K562 (cell line): ENCODE measurements around the gene NEK2. TPM values are rescaled to one million over a fixed set of nuclear protein-coding genes. Genes with fewer than 3 reads are reported as not detected.

Experiments
- AFF1 ChIP-seq, 2 experiments: fragments of 450-650 bp; IDR thresholded peaks; 2 replicates each; pipeline ENCODE4 v1.6.1; 2018; ENCODE audit warnings: mild to moderate bottlenecking in 2 of 2, low read depth in 1 of 2; ENCODE audit not compliant: partially characterized antibody in 2 of 2
- ATF4 ChIP-seq: fragments of 450-650 bp; formaldehyde crosslinking; IDR thresholded peaks from 2 replicates; pipeline ENCODE4 v1.4.0; 2022; ENCODE audit warnings: mild to moderate bottlenecking, moderate library complexity
- CBX1 ChIP-seq: sonication (generic); IDR thresholded peaks from 2 replicates; pipeline ENCODE4 v1.6.1; 2016; ENCODE audit warnings: antibody characterized with exemption, low read depth, mild to moderate bottlenecking
- FOXA1 ChIP-seq: fragments of 450-650 bp; IDR thresholded peaks from 2 replicates; pipeline ENCODE4 v1.6.1; 2016; ENCODE audit warnings: mild to moderate bottlenecking, borderline replicate concordance
- IRF9 ChIP-seq: fragments of 450-650 bp; IDR thresholded peaks from 2 replicates; pipeline ENCODE4 v1.6.1; 2016; ENCODE audit warnings: missing biosample characterization, missing genetic modification characterization
- KLF16 ChIP-seq: IDR thresholded peaks from 2 replicates; pipeline ENCODE4 v1.6.1; 2016; ENCODE audit warnings: antibody characterized with exemption
- LCOR ChIP-seq: sonication (generic); formaldehyde crosslinking; IDR thresholded peaks from 2 replicates; pipeline ENCODE4 v1.8.0; 2022; ENCODE audit warnings: mild to moderate bottlenecking, missing genetic modification reagents
- MCM7 ChIP-seq, 2 experiments: fragments of 450-650 bp; IDR thresholded peaks; 2 replicates each; pipeline ENCODE4 v1.6.1; 2016 to 2018
- MYC ChIP-seq, 2 experiments: fragments of 250-450 bp in 1 of 2; sonication (Bioruptor Pico) in 1 of 2; IDR thresholded peaks; 2 replicates each; pipeline versions ENCODE4 v1.5.1 to v1.6.1; 2012 to 2021; ENCODE audit warnings: low read depth in 2 of 2, borderline replicate concordance in 1 of 2, improper control_type of control experiment in 1 of 2, low read length in 1 of 2, mild to moderate bottlenecking in 1 of 2, moderate library complexity in 1 of 2
- RBBP5 ChIP-seq: fragments of 200-600 bp; sonication (generic); IDR thresholded peaks from 2 replicates; pipeline ENCODE4 v1.6.1; 2012; ENCODE audit warnings: borderline replicate concordance, mild to moderate bottlenecking, low read length, control low read depth, inconsistent platforms; ENCODE audit not compliant: insufficient read depth, poor library complexity, severe bottlenecking
- RFX1 ChIP-seq: fragments of 450-650 bp; IDR thresholded peaks from 2 replicates; pipeline ENCODE4 v1.6.1; 2016; ENCODE audit warnings: mild to moderate bottlenecking, moderate library complexity
- STAG1 ChIP-seq: sonication (generic); formaldehyde crosslinking; IDR thresholded peaks from 2 replicates; pipeline ENCODE4 v1.5.0; 2020; ENCODE audit warnings: missing genetic modification reagents, borderline replicate concordance
- UBTF ChIP-seq, 2 experiments: IDR thresholded peaks; 2 replicates each; pipeline ENCODE4 v1.6.1; 2012; ENCODE audit warnings: improper control_type of control experiment in 2 of 2, low read depth in 2 of 2, low read length in 2 of 2, borderline replicate concordance in 1 of 2
- ZBTB8A ChIP-seq: fragments of 450-650 bp; IDR thresholded peaks from 2 replicates; pipeline ENCODE4 v1.6.1; 2018; ENCODE audit warnings: mild to moderate bottlenecking, moderate library complexity; ENCODE audit not compliant: partially characterized antibody
- ZFP36 ChIP-seq: fragments of 150-350 bp; IDR thresholded peaks from 2 replicates; pipeline ENCODE4 v1.6.1; 2018; ENCODE audit warnings: low read length, low read depth; ENCODE audit not compliant: partially characterized antibody
- ZNF134 ChIP-seq: fragments of 250-450 bp; sonication (Bioruptor Pico); conservative IDR thresholded peaks from 2 replicates; pipeline ENCODE4 v1.4.0; 2020
- ZNF239 ChIP-seq: fragments of 250-450 bp; sonication (Bioruptor Pico); IDR thresholded peaks from 2 replicates; pipeline ENCODE4 v1.4.0; 2020; ENCODE audit warnings: mild to moderate bottlenecking
- ZNF77 ChIP-seq: fragments of 250-450 bp; sonication (Bioruptor Pico); IDR thresholded peaks from 2 replicates; pipeline ENCODE4 v1.5.0; 2020
- ZSCAN29 ChIP-seq: fragments of 450-650 bp; IDR thresholded peaks from 2 replicates; pipeline ENCODE4 v1.6.1; 2017
- polyA plus RNA-seq, 8 experiments: library from polyadenylated mRNA; depleted of rRNA in 4 of 8; stranded (reverse) in 5 of 8; unstranded in 3 of 8; fragments of >200 nt; fragmentation: Nextera tagmentation in 2 of 8; fragmentation: Illumina TruSeq in 1 of 8; extraction: Ambion mirVana in 2 of 8; extraction: Trizol in 1 of 8; gene quantifications; 2 replicates each; pipeline versions ENCODE4 v1.2.1 to v1.2.3, GENCODE V29; 2011 to 2014; ENCODE audit warnings: inconsistent platforms in 1 of 8, missing spikeins in 1 of 8
- total RNA-seq, 7 experiments: library from RNA; depleted of rRNA in 6 of 7; stranded (reverse); fragments of >200 nt in 6 of 7; fragmentation: Illumina TruSeq in 2 of 7; extraction: Trizol in 2 of 7; gene quantifications; 2 replicates each; pipeline versions ENCODE4 v1.2.1 to v1.2.3, GENCODE V29; 2011 to 2021; ENCODE audit warnings: low replicate concordance in 1 of 7

The NEK2 gene
- total and polyA plus RNA-seq, 9 of the 15 experiments (the other 6 are each of a cell fraction or from before 2014, with no cell fraction given), result 30.0 to 74.7 (median 66.4) TPM

- TF ChIP-seq ZNF134 (CRISPR knock-in tag), result no peak; the same call in 1 of the 2 replicates
- peak; percentile 79 for TF ChIP-seq KLF16
- TF ChIP-seq IRF9 (tag), result no peak
- TF ChIP-seq ZBTB8A, result no peak
- TF ChIP-seq UBTF (IDR thresholded peaks at IDR 0.05; ENCODE audit: borderline replicate concordance in 1 of 2, low read depth in 2 of 2, low read length in 2 of 2), result peak in 1 of 2 experiments; percentile 79; a peak in 1 of 4 replicates
- TF ChIP-seq FOXA1, result no peak
- peak; percentile 52 for TF ChIP-seq ZFP36
- TF ChIP-seq ZNF239 (CRISPR knock-in tag), result 0 out of 2 replicates have a peak, but pooled peaks have one; percentile 20
- TF ChIP-seq STAG1 (CRISPR knock-in tag), result no peak
- no peak for TF ChIP-seq AFF1 (IDR thresholded peaks at IDR 0.05; ENCODE audit: low read depth in 1 of 2, partially characterized antibody in 2 of 2)
- no peak for TF ChIP-seq RFX1
- peak; percentile 36; the same call in 1 of the 2 replicates for TF ChIP-seq ATF4
- no peak for TF ChIP-seq ZSCAN29
- TF ChIP-seq CBX1, result 0 out of 2 replicates have a peak, but pooled peaks have one; percentile 73
- peak; percentile 82 for TF ChIP-seq MYC (IDR thresholded peaks at IDR 0.05; ENCODE audit: low read depth, low read length)
- TF ChIP-seq MYC (CRISPR knock-in tag; IDR thresholded peaks at IDR 0.05; ENCODE audit: borderline replicate concordance, low read depth), result peak; percentile 51; the same call in 1 of the 2 replicates
- no peak for TF ChIP-seq MCM7 (IDR thresholded peaks at IDR 0.05)
- TF ChIP-seq LCOR (CRISPR knock-in tag), result peak; percentile 84; the same call in 1 of the 2 replicates
- no peak for TF ChIP-seq ZNF77 (CRISPR knock-in tag)
- TF ChIP-seq RBBP5, result no peak
Observed at GRCh38 chr1:211630236-211631081, 45.0 kb downstream of the NEK2 start (continued).
